Sigmoid colon (tissue), 4 donors: Measurements from ENCODE around the gene KCNQ4.

ENCODE experiments used
- CTCF ChIP-seq, 4 experiments: fragments of 450-650 bp in 3 of 4; fragments of 200-600 bp in 1 of 4; IDR thresholded peaks; one replicate each; pipeline ENCODE4 v1.5.1; 2016 to 2019; ENCODE audit warnings: antibody characterized with exemption in 4 of 4, mild to moderate bottlenecking in 3 of 4, moderate library complexity in 2 of 4
- POLR2A ChIP-seq, 2 donors: fragments of 450-650 bp; IDR thresholded peaks; one replicate each; pipeline ENCODE4 v1.6.1; 2016; ENCODE audit warnings: antibody characterized with exemption in 2 of 2, mild to moderate bottlenecking in 2 of 2, moderate library complexity in 2 of 2
- POLR2AphosphoS5 ChIP-seq, 4 donors: sonication (generic); formaldehyde crosslinking; IDR thresholded peaks; one replicate each; pipeline ENCODE4 v1.6.1; 2017; ENCODE audit warnings: antibody characterized with exemption in 4 of 4

GRCh38 chr1:40770296-40771070, 13.1 kb upstream of the KCNQ4 start:
- TF ChIP-seq POLR2A (IDR thresholded peaks at IDR 0.05) (no peak), CTCF (IDR thresholded peaks at IDR 0.05) (no peak), POLR2AphosphoS5 (IDR thresholded peaks at IDR 0.05) (no peak)
